SK-N-MC (cell line): ENCODE results near the gene ANKRD31.

Experiments
- EZH2 ChIP-seq: fragments of 200-600 bp; sonication (generic); IDR thresholded peaks from one replicate; pipeline ENCODE4 v1.6.1; 2017; ENCODE audit warnings: antibody characterized with exemption
- POLR2AphosphoS5 ChIP-seq: IDR thresholded peaks from 2 replicates; pipeline ENCODE4 v1.6.1; 2012; ENCODE audit warnings: mild to moderate bottlenecking, low read depth, low read length, borderline replicate concordance

DNA sequence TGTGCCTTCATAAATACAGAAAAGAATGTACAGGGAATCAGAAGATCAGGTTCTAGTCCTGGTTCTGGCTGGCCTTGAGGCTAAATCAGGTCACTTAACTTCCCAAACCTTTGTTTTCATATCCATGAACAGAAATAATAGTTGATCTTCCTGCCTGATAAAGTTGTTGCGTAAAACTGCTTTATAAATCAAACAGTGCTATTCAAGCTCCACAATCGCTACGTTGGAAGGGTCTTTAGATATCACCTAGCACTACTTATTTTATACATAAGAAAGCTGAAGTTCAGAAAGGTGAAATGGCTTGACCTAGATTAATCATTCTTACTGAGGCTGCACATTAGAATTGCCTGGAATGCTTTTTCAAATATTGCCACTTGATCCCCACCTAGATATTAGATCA is 148.0 kb downstream of the ANKRD31 start:
- no peak for TF ChIP-seq EZH2
- TF ChIP-seq POLR2AphosphoS5, result no peak
